Natural killer cell (primary cell): Measurements from ENCODE around the gene PGPEP1. TPM values are rescaled to one million over a fixed set of nuclear protein-coding genes. Genes with fewer than 3 reads are reported as not detected.

Experiments used
- ATAC-seq, 3 donors: fragments of 150-1000 bp in 2 of 3; fragments of 200-7000 bp in 1 of 3; cut with Tn5 transposase; 1 replicate in 1 of 3; 2 replicates in 2 of 3; pipeline ENCODE4 v1.10.0; 2021; ENCODE audit warnings: mild to moderate bottlenecking in 2 of 3, moderate library complexity in 2 of 3
- DNase-seq, 2 donors: peaks; one replicate each; pipeline versions ENCODE4 v3.0.0 to v3.0.0-alpha.2; 2013 to 2021; ENCODE audit warnings: mixed read lengths in 1 of 2
- H3K27ac ChIP-seq: one replicate; pipeline ENCODE4 v1.5.1; 2013; ENCODE audit warnings: mild to moderate bottlenecking, low read length
- H3K27me3 ChIP-seq: one replicate; pipeline ENCODE4 v1.6.1; 2013; ENCODE audit warnings: low read length; ENCODE audit not compliant: control insufficient read depth, insufficient read depth
- H3K36me3 ChIP-seq: one replicate; pipeline ENCODE4 v1.6.1; 2013; ENCODE audit warnings: low read length; ENCODE audit not compliant: control insufficient read depth, insufficient read depth
- H3K4me1 ChIP-seq: one replicate; pipeline ENCODE4 v1.6.1; 2013; ENCODE audit warnings: low read length; ENCODE audit not compliant: control insufficient read depth, insufficient read depth
- H3K4me3 ChIP-seq: one replicate; pipeline ENCODE4 v1.5.1; 2013; ENCODE audit warnings: low read length
- H3K9me3 ChIP-seq: one replicate; pipeline ENCODE4 v1.6.1; 2013; ENCODE audit warnings: low read length; ENCODE audit not compliant: control insufficient read depth, insufficient read depth
- H3K27ac Mint-ChIP-seq, 2 donors: one replicate each; pipeline ENCODE4 v1.8.0; 2022; ENCODE audit warnings: mild to moderate bottlenecking in 2 of 2, mixed read lengths in 2 of 2, moderate library complexity in 1 of 2
- H3K27me3 Mint-ChIP-seq, 2 donors: one replicate each; pipeline ENCODE4 v1.8.0; 2022; ENCODE audit warnings: low read depth in 2 of 2, mixed read lengths in 2 of 2
- H3K36me3 Mint-ChIP-seq: one replicate; pipeline ENCODE4 v1.8.0; 2022; ENCODE audit warnings: mixed read lengths
- H3K4me1 Mint-ChIP-seq, 2 donors: one replicate each; pipeline ENCODE4 v1.8.0; 2022; ENCODE audit warnings: mixed read lengths in 2 of 2
- H3K4me3 Mint-ChIP-seq: one replicate; pipeline ENCODE4 v1.8.0; 2022; ENCODE audit warnings: mild to moderate bottlenecking, moderate library complexity, mixed read lengths
- H3K9me3 Mint-ChIP-seq, 2 donors: one replicate each; pipeline ENCODE4 v1.8.0; 2022; ENCODE audit warnings: mixed read lengths in 2 of 2
- WGBS: methylation state at CpG from one replicate; pipeline ENCODE4 v1.1.7; 2013; ENCODE audit warnings: missing lambda C conversion rate; ENCODE audit not compliant: insufficient coverage; 5-methylcytosine and 5-hydroxymethylcytosine counted together
- intact Hi-C: fragments of 100-400 bp; cut with micrococcal nuclease; formaldehyde crosslinking; loops from one replicate; pipeline ENCODE4 v1.14.2; 2022
- total RNA-seq, 4 donors: library from RNA; stranded (reverse); fragments of 120-200 nt in 1 of 4; gene quantifications; one replicate each; pipeline versions ENCODE4 v1.2.3 to v1.2.4, GENCODE V29; 2013 to 2022
- TF ChIP-seq, protein P1 (sequence below): fragments of 200-600 bp; IDR thresholded peaks from one replicate; pipeline ENCODE4 v1.8.0; 2022; ENCODE audit warnings: antibody characterized with exemption

The PGPEP1 gene
- total RNA-seq, 3 donors from 2014 or later (not counting 1 experiment from before 2014, with no cell fraction given), result 69.1 to 73.3 (median 71.0) TPM

DNA sequence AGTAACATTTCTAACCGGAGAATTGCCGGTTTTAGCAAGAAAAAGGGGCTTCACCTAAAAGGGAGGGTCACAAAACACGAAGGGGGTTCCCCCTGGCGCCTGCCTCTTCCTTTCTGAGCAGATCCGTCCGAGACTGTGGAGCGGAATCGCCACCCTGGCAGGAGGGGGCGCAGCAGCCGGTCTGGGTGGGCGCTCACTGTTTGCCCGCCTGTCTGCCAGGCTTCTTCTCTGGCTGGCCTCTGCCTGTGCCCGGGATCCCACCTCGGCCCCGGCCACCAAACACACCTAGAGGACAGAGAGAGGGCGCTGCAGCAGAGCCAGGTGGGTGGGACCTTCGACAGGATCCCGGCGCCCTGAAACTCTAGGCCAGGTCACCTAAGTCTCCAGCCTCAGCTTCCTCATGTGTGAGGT lies 33.1 kb upstream of the PGPEP1 start:
- ATAC-seq, result no peak
- H3K4me1 ChIP-seq, result peaks cover 60% of the 10 kb centered on the region
- Mint-ChIP-seq H3K9me3 (no peaks in the 10 kb centered on the region), H3K27ac (peak overlapping the region; percentile 96 to 97), H3K27me3 (no peaks in the 10 kb centered on the region), H3K36me3 (no peaks in the 10 kb centered on the region), H3K4me3 (peak overlapping the region; percentile 35), H3K4me1 (peaks cover 17 to 34% of the 10 kb centered on the region in 2 donors)
- H3K27me3 ChIP-seq, result no peaks in the 10 kb centered on the region
- WGBS, result 83% methylated on average over 19 of the region's 19 CpGs
- peak overlapping the region; percentile 99 for H3K27ac ChIP-seq
- no peak overlapping the region for H3K4me3 ChIP-seq
- H3K36me3 ChIP-seq, result peaks cover 21% of the 10 kb centered on the region
- H3K9me3 ChIP-seq, result no peaks in the 10 kb centered on the region
- DNase-seq, result peak in 1 of 2 donors; percentile 67
- TF ChIP-seq, protein P1, sequence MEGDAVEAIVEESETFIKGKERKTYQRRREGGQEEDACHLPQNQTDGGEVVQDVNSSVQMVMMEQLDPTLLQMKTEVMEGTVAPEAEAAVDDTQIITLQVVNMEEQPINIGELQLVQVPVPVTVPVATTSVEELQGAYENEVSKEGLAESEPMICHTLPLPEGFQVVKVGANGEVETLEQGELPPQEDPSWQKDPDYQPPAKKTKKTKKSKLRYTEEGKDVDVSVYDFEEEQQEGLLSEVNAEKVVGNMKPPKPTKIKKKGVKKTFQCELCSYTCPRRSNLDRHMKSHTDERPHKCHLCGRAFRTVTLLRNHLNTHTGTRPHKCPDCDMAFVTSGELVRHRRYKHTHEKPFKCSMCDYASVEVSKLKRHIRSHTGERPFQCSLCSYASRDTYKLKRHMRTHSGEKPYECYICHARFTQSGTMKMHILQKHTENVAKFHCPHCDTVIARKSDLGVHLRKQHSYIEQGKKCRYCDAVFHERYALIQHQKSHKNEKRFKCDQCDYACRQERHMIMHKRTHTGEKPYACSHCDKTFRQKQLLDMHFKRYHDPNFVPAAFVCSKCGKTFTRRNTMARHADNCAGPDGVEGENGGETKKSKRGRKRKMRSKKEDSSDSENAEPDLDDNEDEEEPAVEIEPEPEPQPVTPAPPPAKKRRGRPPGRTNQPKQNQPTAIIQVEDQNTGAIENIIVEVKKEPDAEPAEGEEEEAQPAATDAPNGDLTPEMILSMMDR, result no peak
- intact Hi-C loops, result no loop called here

- intact Hi-C loops, result no loop called here
- no peak overlapping the region for H3K27ac ChIP-seq
- H3K27me3 ChIP-seq, result no peaks in the 10 kb centered on the region
- H3K4me1 Mint-ChIP-seq, result peaks cover 14 to 31% of the 10 kb centered on the region in 2 donors
- WGBS, result 91% methylated on average over 20 of the region's 20 CpGs
- H3K4me1 ChIP-seq, result peaks cover 50% of the 10 kb centered on the region
- no peaks in the 10 kb centered on the region for H3K9me3 ChIP-seq
- peaks cover 27% of the 10 kb centered on the region for H3K36me3 ChIP-seq
- TF ChIP-seq, protein P1, result no peak
- H3K9me3 Mint-ChIP-seq, result no peaks in the 10 kb centered on the region
- no peaks in the 10 kb centered on the region for H3K36me3 Mint-ChIP-seq
- ATAC-seq, result no peak
- no peaks in the 10 kb centered on the region for H3K27me3 Mint-ChIP-seq
- no peak overlapping the region for H3K4me3 Mint-ChIP-seq
- H3K27ac Mint-ChIP-seq, result no peak overlapping the region
- H3K4me3 ChIP-seq, result no peak overlapping the region
- DNase-seq, result no peak
These were observed 32.1 kb upstream of the PGPEP1 start for GRCh38 chr19:18308051-18308947.

- Mint-ChIP-seq H3K36me3 (no peaks in the 10 kb centered on the region), H3K4me1 (peaks cover 8 to 25% of the 10 kb centered on the region in 2 donors), H3K4me3 (no peak overlapping the region), H3K9me3 (no peaks in the 10 kb centered on the region), H3K27me3 (no peaks in the 10 kb centered on the region), H3K27ac (no peak overlapping the region)
- H3K4me3 ChIP-seq, result no peak overlapping the region
- H3K4me1 ChIP-seq, result peaks cover 44% of the 10 kb centered on the region
- peaks cover 27% of the 10 kb centered on the region for H3K36me3 ChIP-seq
- DNase-seq, result no peak
- TF ChIP-seq, protein P1, result no peak
- no peaks in the 10 kb centered on the region for H3K9me3 ChIP-seq
- H3K27ac ChIP-seq, result no peak overlapping the region
- ATAC-seq, result no peak
- H3K27me3 ChIP-seq, result no peaks in the 10 kb centered on the region
- intact Hi-C loops, result no loop called here
- WGBS, result 94% methylated on average over 7 of the region's 7 CpGs
These were observed 31.5 kb upstream of the PGPEP1 start for GRCh38 chr19:18308948-18309325.
